Measurements from ENCODE around the gene DYSF.

- TF ChIP-seq CTCF (IDR thresholded peaks at IDR 0.05): no peak
- TF ChIP-seq ZFX (IDR thresholded peaks at IDR 0.05; ENCODE audit: borderline replicate concordance): no peak
Measured at GRCh38 chr2:71700041-71700657, 246.8 kb downstream of the DYSF start.

Measured in 22Rv1 (cell line).